ENCODE data around the gene SEC61A1.

The SEC61A1 gene

GRCh38 chr3:128060473-128061381 is 8.5 kb downstream of the SEC61A1 start:
- ChIA-PET POLR2A (no interaction called here), CTCF (no interaction called here)
- no peak for TF ChIP-seq BCL6B (tag by site-specific recombination; IDR thresholded peaks at IDR 0.05)
- TF ChIP-seq PRDM4 (tag by site-specific recombination; IDR thresholded peaks at IDR 0.05), result no peak
- no peak for TF ChIP-seq ZIC2 (tag by site-specific recombination; IDR thresholded peaks at IDR 0.05)
- TF ChIP-seq TRIM28 (IDR thresholded peaks at IDR 0.05; ENCODE audit: borderline replicate concordance, low read length), result no peak
- TF ChIP-seq ZNF214 (tag by site-specific recombination; IDR thresholded peaks at IDR 0.05; ENCODE audit: borderline replicate concordance), result no peak
- TF ChIP-seq ZNF169 (tag by site-specific recombination; IDR thresholded peaks at IDR 0.05), result no peak
- TF ChIP-seq ZNF114 (tag by site-specific recombination; IDR thresholded peaks at IDR 0.05), result no peak
- no peak for TF ChIP-seq ZNF610 (tag by site-specific recombination; IDR thresholded peaks at IDR 0.05; ENCODE audit: borderline replicate concordance)
- no peak for TF ChIP-seq ZNF521 (tag by site-specific recombination; IDR thresholded peaks at IDR 0.05)
- TF ChIP-seq ZNF514 (tag by site-specific recombination; IDR thresholded peaks at IDR 0.05), result no peak
- no peak for TF ChIP-seq HIC1 (tag by site-specific recombination; IDR thresholded peaks at IDR 0.05)
- peaks cover 22 to 96% of the 10 kb centered on the region in 2 experiments; a peak in 2 of 3 replicates for H3K36me3 ChIP-seq (ENCODE audit: control insufficient read depth in 2 of 2, insufficient read depth in 1 of 2, low read length in 2 of 2)
- no peaks in the 10 kb centered on the region for H3K4me1 ChIP-seq (ENCODE audit: control insufficient read depth, insufficient read depth, low read length)
- H3K27ac ChIP-seq (ENCODE audit: extremely low read depth, low read depth, low read length), result no peak overlapping the region
- no peaks in the 10 kb centered on the region for H3K9me3 ChIP-seq (ENCODE audit: control insufficient read depth, insufficient read depth, low read depth, low read length)
- H3K4me3 ChIP-seq (ENCODE audit: low read depth, low read length), result no peak overlapping the region

- no peaks in the 10 kb centered on the region for H3K9me3 ChIP-seq (ENCODE audit: control insufficient read depth, insufficient read depth, low read depth, low read length)
- TF ChIP-seq ZNF426 (tag by site-specific recombination; IDR thresholded peaks at IDR 0.05) (no peak), ZNF624 (tag by site-specific recombination; IDR thresholded peaks at IDR 0.05) (no peak), ZNF311 (tag by site-specific recombination; IDR thresholded peaks at IDR 0.05; ENCODE audit: borderline replicate concordance) (no peak), ZNF776 (tag by site-specific recombination; IDR thresholded peaks at IDR 0.05; ENCODE audit: borderline replicate concordance) (no peak), ZNF169 (tag by site-specific recombination; IDR thresholded peaks at IDR 0.05) (no peak), ZNF174 (tag by site-specific recombination; IDR thresholded peaks at IDR 0.05) (no peak), HIC1 (tag by site-specific recombination; IDR thresholded peaks at IDR 0.05) (no peak), TRIM28 (IDR thresholded peaks at IDR 0.05; ENCODE audit: borderline replicate concordance, low read length) (no peak), ZNF843 (tag by site-specific recombination; IDR thresholded peaks at IDR 0.05) (no peak), INSM2 (tag by site-specific recombination; IDR thresholded peaks at IDR 0.05) (no peak)
- no peaks in the 10 kb centered on the region for H3K4me1 ChIP-seq (ENCODE audit: control insufficient read depth, insufficient read depth, low read length)
- POLR2A ChIA-PET, result no interaction called here
- peaks cover 24 to 97% of the 10 kb centered on the region in 2 experiments; a peak in 2 of 3 replicates for H3K36me3 ChIP-seq (ENCODE audit: control insufficient read depth in 2 of 2, insufficient read depth in 1 of 2, low read length in 2 of 2)
- H3K27ac ChIP-seq (ENCODE audit: extremely low read depth, low read depth, low read length), result no peak overlapping the region
- no peak overlapping the region for H3K4me3 ChIP-seq (ENCODE audit: low read depth, low read length)
- CTCF ChIA-PET, result no interaction called here
Observed at GRCh38 chr3:128062033-128062745, 10.0 kb downstream of the SEC61A1 start.
